ENCODE measurements around the gene ICAM4. TPM values are rescaled to one million over a fixed set of nuclear protein-coding genes. Genes with fewer than 3 reads are reported as not detected.
A peak's percentile ranks its signal among the peaks of the same experiment; 100 is the strongest.

Gene ICAM4
- total and polyA plus RNA-seq, 2 of the 8 experiments (the other 6 are each of a cell fraction or from before 2014, with no cell fraction given), result 1.5 to 4.1 TPM

GRCh38 chr19:10315335-10316214 lies 28.8 kb downstream of the ICAM4 start, which contains the start of gene FDX2 (continued):
- TF ChIP-seq CHD7 (IDR thresholded peaks at IDR 0.05; ENCODE audit: insufficient replicate concordance, low read length) (peak; percentile 96), SP4 (IDR thresholded peaks at IDR 0.05; ENCODE audit: low read length) (no peak), SP2 (IDR thresholded peaks at IDR 0.05; ENCODE audit: low read length) (no peak), YY1 (IDR thresholded peaks at IDR 0.05; ENCODE audit: low read depth, low read length) (peak; percentile 98), RNF2 (IDR thresholded peaks at IDR 0.05; ENCODE audit: borderline replicate concordance, low read depth, low read length, missing control alignments, poor library complexity, severe bottlenecking) (no peak), CEBPB (IDR thresholded peaks at IDR 0.05; ENCODE audit: low read depth, low read length) (no peak), POU5F1 (IDR thresholded peaks at IDR 0.05; ENCODE audit: low read depth, low read length) (no peak), TAF1 (IDR thresholded peaks at IDR 0.05; ENCODE audit: low read depth, low read length) (peak; percentile 70), ASH2L (IDR thresholded peaks at IDR 0.05; ENCODE audit: low read length) (peak; percentile 92), JUN (IDR thresholded peaks at IDR 0.05; ENCODE audit: low read depth, low read length) (no peak), KDM5A (IDR thresholded peaks at IDR 0.05; ENCODE audit: low read length) (peak; percentile 89)
